ENCODE measurements around the gene GCGR. TPM values are rescaled to one million over a fixed set of nuclear protein-coding genes. Genes with fewer than 3 reads are reported as not detected.
A peak's percentile ranks its signal among the peaks of the same experiment; 100 is the strongest.

The GCGR gene
- total and polyA plus RNA-seq, 2 of the 13 experiments (the other 11 are each of a cell fraction or from before 2014, with no cell fraction given) = 0.04 to 0.13 TPM

- TF ChIP-seq, protein P1, sequence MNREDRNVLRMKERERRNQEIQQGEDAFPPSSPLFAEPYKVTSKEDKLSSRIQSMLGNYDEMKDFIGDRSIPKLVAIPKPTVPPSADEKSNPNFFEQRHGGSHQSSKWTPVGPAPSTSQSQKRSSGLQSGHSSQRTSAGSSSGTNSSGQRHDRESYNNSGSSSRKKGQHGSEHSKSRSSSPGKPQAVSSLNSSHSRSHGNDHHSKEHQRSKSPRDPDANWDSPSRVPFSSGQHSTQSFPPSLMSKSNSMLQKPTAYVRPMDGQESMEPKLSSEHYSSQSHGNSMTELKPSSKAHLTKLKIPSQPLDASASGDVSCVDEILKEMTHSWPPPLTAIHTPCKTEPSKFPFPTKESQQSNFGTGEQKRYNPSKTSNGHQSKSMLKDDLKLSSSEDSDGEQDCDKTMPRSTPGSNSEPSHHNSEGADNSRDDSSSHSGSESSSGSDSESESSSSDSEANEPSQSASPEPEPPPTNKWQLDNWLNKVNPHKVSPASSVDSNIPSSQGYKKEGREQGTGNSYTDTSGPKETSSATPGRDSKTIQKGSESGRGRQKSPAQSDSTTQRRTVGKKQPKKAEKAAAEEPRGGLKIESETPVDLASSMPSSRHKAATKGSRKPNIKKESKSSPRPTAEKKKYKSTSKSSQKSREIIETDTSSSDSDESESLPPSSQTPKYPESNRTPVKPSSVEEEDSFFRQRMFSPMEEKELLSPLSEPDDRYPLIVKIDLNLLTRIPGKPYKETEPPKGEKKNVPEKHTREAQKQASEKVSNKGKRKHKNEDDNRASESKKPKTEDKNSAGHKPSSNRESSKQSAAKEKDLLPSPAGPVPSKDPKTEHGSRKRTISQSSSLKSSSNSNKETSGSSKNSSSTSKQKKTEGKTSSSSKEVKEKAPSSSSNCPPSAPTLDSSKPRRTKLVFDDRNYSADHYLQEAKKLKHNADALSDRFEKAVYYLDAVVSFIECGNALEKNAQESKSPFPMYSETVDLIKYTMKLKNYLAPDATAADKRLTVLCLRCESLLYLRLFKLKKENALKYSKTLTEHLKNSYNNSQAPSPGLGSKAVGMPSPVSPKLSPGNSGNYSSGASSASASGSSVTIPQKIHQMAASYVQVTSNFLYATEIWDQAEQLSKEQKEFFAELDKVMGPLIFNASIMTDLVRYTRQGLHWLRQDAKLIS (CRISPR knock-in tag; IDR thresholded peaks at IDR 0.05) = no peak
- TF ChIP-seq PBX2 (CRISPR knock-in tag; IDR thresholded peaks at IDR 0.05) = no peak
- TF ChIP-seq HMGA1 (CRISPR knock-in tag; conservative IDR thresholded peaks at IDR 0.05) = no peak
- TF ChIP-seq ZNF557 (CRISPR knock-in tag; IDR thresholded peaks at IDR 0.05) = no peak
- TF ChIP-seq, protein P2, sequence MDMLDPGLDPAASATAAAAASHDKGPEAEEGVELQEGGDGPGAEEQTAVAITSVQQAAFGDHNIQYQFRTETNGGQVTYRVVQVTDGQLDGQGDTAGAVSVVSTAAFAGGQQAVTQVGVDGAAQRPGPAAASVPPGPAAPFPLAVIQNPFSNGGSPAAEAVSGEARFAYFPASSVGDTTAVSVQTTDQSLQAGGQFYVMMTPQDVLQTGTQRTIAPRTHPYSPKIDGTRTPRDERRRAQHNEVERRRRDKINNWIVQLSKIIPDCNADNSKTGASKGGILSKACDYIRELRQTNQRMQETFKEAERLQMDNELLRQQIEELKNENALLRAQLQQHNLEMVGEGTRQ (IDR thresholded peaks at IDR 0.05; ENCODE audit: low read depth, low read length) = peak; percentile 41; the same call in 1 of the 2 replicates
- TF ChIP-seq, protein P2 (CRISPR knock-in tag; IDR thresholded peaks at IDR 0.05; ENCODE audit: borderline replicate concordance) = peak; percentile 71; the same call in 1 of the 2 replicates
- TF ChIP-seq HNRNPLL (IDR thresholded peaks at IDR 0.05; ENCODE audit: low read depth, low read length, poor library complexity, severe bottlenecking) = no peak
- TF ChIP-seq ZNF138 (CRISPR knock-in tag; IDR thresholded peaks at IDR 0.05; ENCODE audit: low read depth) = no peak
- no peak for TF ChIP-seq KLF13 (CRISPR knock-in tag; IDR thresholded peaks at IDR 0.05)
- no peak for TF ChIP-seq MLX (CRISPR knock-in tag; IDR thresholded peaks at IDR 0.05)
- TF ChIP-seq, protein P3, sequence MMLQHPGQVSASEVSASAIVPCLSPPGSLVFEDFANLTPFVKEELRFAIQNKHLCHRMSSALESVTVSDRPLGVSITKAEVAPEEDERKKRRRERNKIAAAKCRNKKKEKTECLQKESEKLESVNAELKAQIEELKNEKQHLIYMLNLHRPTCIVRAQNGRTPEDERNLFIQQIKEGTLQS (CRISPR knock-in tag; IDR thresholded peaks at IDR 0.05) = no peak
- TF ChIP-seq, protein P4, sequence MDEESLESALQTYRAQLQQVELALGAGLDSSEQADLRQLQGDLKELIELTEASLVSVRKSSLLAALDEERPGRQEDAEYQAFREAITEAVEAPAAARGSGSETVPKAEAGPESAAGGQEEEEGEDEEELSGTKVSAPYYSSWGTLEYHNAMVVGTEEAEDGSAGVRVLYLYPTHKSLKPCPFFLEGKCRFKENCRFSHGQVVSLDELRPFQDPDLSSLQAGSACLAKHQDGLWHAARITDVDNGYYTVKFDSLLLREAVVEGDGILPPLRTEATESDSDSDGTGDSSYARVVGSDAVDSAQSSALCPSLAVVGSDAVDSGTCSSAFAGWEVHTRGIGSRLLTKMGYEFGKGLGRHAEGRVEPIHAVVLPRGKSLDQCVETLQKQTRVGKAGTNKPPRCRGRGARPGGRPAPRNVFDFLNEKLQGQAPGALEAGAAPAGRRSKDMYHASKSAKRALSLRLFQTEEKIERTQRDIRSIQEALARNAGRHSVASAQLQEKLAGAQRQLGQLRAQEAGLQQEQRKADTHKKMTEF (CRISPR knock-in tag; IDR thresholded peaks at IDR 0.05) = peak; percentile 69
- TF ChIP-seq, protein P5, sequence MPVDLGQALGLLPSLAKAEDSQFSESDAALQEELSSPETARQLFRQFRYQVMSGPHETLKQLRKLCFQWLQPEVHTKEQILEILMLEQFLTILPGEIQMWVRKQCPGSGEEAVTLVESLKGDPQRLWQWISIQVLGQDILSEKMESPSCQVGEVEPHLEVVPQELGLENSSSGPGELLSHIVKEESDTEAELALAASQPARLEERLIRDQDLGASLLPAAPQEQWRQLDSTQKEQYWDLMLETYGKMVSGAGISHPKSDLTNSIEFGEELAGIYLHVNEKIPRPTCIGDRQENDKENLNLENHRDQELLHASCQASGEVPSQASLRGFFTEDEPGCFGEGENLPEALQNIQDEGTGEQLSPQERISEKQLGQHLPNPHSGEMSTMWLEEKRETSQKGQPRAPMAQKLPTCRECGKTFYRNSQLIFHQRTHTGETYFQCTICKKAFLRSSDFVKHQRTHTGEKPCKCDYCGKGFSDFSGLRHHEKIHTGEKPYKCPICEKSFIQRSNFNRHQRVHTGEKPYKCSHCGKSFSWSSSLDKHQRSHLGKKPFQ (CRISPR knock-in tag; IDR thresholded peaks at IDR 0.05; ENCODE audit: insufficient replicate concordance) = no peak
- TF ChIP-seq ARNT (IDR thresholded peaks at IDR 0.05) = no peak
- no peak for TF ChIP-seq THAP8 (CRISPR knock-in tag; IDR thresholded peaks at IDR 0.05; ENCODE audit: borderline replicate concordance)
Observed at GRCh38 chr17:81814748-81815645, 11.0 kb downstream of the GCGR start (continued).

Data from HepG2 (cell line).